ENCODE data around the gene CYB5A.
"Not testable (repeated sequence)": the region's sequence is repeated elsewhere in the genome, so short reads cannot be mapped to it uniquely, and the experiment has no call there.

The CYB5A gene

GRCh38 chr18:74291771-74292540, at the start of gene CYB5A:
Gene CYB5A (minus strand): TSS chr18:74291963. CDS start chr18:74291875, 88 bp downstream.
- DNase-seq, result peak; percentile 91 to 98

- DNase-seq, result no peak
Observed at GRCh38 chr18:74337912-74338309, 46.1 kb upstream of the CYB5A start.

- no peak for DNase-seq
Observed at GRCh38 chr18:74337155-74337911, 45.6 kb upstream of the CYB5A start.

DNA sequence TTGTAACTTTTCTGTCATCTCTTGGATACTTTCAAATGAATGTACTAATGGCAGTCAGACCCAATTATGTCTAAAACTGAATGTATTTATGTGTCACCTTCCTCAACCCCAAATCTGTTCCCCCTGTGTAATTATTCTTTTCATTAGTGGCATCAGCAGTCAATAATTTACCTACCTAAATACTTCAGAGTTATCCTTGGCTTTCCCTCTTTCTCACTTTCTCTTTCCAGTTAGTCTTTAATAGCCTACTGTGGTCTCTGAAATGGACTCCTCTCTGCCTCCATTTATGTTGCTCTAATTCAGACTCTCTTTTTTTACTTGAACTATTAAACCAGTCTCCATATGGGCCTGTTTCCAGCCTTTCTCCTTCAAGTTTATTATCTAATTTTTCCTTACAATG, 44.9 kb upstream of the CYB5A start:
- DNase-seq, result no peak

DNA sequence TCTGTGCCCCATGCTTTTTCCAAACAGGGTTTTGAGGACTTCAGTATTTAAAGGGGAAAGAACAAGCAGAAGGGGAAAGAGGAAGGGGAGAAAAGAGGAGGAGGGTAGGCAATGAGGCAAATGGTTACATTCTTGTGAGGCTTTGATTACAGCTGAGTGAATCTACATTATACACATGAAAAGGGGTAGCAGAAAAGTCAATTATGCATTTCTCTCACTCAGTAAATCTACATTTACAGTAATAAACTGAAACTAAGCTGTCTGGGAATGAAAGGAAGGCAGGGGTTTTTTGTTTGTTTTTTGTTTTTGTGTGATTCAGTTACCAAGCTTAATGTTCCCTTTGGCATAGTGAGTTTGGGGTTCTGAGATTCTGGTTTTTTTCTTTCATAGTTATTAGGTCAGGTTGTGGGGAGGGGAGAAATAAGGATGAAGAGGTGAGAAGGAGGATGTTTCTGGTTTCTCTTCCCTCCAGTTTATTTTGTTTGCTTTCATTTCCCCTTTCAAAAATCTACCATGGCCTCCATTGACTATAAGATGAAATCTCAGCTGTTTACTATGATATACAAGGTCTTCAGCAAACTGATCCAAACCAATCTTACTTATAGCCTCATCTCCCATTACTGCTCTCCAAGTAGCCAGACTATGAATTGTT, 42.6 kb upstream of the CYB5A start:
- DNase-seq, result no peak

GRCh38 chr18:74333091-74333490, 41.3 kb upstream of the CYB5A start:
- no peak for DNase-seq

GRCh38 chr18:74331404-74331803, 39.6 kb upstream of the CYB5A start:
- DNase-seq, result peak; percentile 19 to 27

GRCh38 chr18:74329688-74330205, 38.0 kb upstream of the CYB5A start:
- DNase-seq, result no peak

- no peak for DNase-seq
Observed at GRCh38 chr18:74328206-74328605, 36.4 kb upstream of the CYB5A start.

DNA sequence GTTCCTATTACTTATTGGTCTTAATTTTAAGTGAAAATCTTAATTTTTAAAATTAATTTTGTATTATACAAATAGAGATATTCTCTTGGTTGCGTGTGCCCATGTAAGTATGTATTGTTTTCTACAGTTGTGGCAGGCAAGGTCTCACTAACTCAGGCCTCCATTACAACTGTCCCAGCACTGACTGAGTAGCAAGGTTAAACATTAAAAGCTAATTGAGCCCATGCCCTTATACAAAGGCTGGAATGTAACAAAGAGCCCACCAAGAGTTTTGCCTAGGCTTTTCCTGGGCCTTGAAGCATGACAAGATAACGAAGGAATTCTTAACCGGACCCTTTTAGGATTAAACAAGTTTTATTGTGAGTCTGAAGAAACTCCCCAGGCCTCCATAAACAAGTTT, 35.0 kb upstream of the CYB5A start:
- not testable (repeated sequence) for DNase-seq

DNA sequence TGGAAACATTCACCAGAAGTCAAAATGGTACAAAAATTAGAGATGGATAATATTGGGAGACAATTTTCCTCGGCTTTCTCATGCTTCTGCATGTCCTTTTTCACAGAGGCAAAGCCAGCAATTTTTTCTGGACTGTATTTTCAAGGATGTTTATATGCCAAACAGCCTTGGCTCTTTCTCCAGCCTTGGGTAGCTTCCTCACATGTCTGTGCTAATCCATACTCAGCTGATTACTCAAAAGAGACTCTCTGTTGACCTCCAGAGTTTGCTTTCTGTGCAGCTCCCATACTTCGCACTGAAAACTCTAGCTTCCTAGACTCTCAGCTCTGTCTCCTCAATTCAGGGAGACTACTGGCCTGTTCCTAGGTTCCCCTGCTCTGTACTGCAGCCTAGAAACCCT, 34.5 kb upstream of the CYB5A start:
- no peak for DNase-seq

GRCh38 chr18:74316257-74317170, 24.8 kb upstream of the CYB5A start:
- DNase-seq, result no peak

DNA sequence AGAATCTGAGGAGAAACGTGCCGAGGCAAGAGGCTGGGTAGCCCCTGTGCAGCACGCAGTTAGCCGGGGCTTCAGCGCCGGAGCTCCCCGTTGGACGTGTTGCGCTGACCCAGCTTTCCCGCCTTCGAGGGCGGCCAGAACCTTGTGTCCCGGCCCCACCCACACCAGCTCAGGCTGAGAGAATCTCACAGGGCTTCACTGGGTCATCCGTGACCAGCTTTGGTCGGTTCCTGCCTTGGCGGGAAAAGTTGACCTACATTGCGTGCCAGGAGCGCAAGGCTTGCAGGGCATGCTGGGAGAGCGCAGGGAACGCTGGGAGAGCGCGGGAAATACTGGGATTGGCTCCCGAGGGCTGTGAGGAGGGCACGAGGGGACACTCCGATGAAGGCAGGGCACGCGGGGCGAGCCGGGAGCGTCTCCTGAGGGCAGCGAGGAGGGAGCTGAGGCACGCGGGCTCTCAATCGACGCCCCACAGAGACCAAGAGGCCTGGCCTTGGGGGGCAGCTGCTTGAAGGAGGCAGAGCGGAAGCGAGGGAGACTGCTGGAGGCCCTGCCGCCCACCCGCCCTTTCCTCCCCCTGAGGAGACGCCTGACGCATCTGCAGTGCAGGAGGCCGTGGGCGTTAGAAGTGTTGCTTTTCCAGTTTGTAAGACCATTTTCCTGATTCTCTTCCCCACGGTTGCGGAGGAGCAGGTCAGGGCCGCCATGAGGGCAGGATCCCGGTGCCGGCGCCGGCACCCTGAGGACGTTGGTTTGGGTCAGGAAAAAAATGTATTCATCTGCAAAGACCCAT, 23.9 kb upstream of the CYB5A start, which contains the start of gene C18orf63:
Gene C18orf63 (plus strand): TSS at position 376 of the 793 bp plus-strand sequence. CDS start 2,027 bp downstream, outside the sequence.
- no peak for DNase-seq

- no peak for DNase-seq
Observed at GRCh38 chr18:74314759-74315463, 23.1 kb upstream of the CYB5A start.

DNA sequence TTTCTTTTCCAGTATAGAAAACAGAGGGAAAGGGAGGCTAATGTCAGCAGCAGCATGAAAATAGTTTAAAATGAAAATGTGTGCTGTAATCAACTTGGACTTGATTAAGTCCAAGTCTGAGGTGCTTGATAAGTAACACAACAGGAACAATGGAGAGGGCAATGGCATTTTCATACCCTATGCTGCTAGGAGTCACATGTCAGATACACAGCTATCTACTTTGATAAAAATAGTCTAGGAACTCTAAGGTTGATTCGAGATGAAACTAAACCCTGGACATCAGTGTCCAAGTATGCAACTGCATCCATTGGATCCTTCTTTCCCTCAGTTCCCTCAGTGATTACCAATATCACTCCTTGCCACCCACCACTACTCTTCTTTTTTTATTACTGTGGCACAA, 19.2 kb upstream of the CYB5A start:
- DNase-seq, result no peak

DNA sequence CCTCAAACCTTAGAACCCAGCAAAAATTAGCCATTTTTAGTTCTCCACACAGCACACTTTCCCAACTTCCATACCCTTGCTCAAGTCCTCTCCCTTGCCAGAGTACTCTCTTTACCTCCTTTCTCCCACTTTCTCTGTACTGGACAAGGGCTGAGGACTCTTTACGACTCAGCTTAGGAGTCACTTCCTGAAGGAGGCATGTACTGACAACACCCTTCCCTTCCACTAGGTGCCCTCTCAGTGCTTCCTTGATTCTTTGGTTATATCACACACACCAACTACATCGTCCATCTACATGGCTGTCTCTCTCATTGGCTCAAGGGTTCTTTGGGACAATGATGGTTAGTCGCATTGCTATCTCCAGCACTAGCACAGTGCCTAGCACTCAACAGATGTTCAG, 18.6 kb upstream of the CYB5A start:
- peak; percentile 17 to 25 for DNase-seq

DNA sequence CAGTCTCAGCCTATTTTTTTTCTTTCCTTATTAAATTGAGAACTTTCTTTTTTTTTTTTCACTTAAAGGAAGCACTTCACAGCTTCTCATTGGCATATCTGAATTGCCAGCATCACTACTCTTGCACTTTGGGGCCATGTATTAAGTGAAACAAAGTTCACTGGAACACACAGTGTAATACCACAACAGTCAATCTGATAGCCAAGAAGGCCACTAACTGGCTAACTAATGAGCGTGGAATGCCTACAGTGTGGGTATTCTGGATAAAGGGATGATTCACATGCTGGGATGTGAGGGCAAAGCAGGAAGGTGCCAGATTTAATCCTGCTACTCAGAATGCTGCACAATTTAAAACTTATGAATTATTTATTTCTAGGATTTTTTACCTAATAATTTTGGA, 12.2 kb upstream of the CYB5A start:
- DNase-seq, result no peak

DNA sequence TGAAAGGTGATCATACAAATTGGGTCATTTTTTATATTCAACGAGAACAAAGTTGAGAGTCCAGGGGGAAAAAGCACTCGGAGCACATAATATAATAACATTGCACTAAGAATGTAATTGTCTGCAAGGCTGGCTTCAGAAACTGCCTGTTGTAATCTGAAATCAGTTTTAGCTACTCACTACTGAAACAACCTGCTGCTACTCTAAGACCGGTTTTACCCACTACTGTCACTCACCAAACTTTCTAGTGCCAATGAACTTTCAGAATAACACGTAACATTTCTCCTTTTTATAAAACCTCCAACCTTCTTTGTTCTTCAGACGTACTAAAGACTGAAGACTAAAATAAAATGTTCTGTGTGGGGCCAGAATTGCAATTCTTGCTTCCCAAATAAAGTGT, 11.5 kb upstream of the CYB5A start:
- DNase-seq, result no peak

DNA sequence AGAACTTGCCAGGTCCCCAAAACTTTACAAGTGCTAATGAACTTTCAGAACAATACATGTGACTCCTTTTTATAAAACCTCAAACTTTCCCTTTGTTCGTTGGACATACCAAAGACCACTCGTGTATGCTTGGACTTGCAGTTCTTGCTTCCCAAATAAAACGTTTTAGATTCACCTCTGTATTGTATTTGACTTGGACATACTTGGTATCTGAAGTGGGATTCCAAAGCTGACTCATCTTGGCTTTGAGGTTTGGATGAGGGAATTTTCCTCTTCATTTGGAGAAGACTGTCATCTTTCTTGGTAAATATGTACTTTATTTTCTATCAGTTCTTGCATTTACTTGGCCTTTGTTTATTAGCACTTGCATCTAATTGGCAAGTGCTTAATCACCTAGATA, 8.0 kb upstream of the CYB5A start:
- no peak for DNase-seq

- DNase-seq, result no peak
Observed at GRCh38 chr18:74299162-74299561, 7.4 kb upstream of the CYB5A start.

DNA sequence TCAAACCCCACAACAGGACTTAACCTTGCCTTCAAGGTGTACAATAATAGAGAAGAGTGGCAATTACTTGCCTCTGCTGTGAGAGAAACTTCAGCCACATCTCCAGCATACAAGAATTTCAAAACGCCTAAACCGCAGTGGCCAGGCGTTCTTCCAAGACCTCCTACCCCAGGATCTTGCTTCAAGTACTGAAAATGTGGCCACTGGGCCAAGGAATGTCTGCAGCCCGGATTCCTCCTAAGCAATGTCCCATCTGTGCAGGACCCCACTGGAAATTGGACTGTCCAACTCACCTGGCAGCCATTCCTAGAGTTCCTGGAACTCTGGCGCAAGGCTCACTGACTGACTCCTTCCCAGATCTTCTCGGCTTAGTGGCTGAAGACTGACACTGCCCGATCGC, 2.8 kb upstream of the CYB5A start:
- DNase-seq, result no peak
